Glutamatergic neuron (in vitro differentiated cells): ENCODE data around the gene DPH5. TPM values are rescaled to one million over a fixed set of nuclear protein-coding genes. Genes with fewer than 3 reads are reported as not detected.

Experiments
- DNase-seq: peaks from one replicate; pipeline ENCODE4 v3.0.0; 2022
- H3K27ac Mint-ChIP-seq: one replicate; pipeline ENCODE4 v1.8.0; 2020; ENCODE audit warnings: mild to moderate bottlenecking, mixed read lengths, inconsistent platforms; ENCODE audit not compliant: unreplicated experiment
- H3K27me3 Mint-ChIP-seq: one replicate; pipeline ENCODE4 v1.8.0; 2020; ENCODE audit warnings: mild to moderate bottlenecking, moderate library complexity, mixed read lengths, inconsistent platforms; ENCODE audit not compliant: unreplicated experiment
- H3K36me3 Mint-ChIP-seq: one replicate; pipeline ENCODE4 v1.8.0; 2020; ENCODE audit warnings: mild to moderate bottlenecking, mixed read lengths, inconsistent platforms; ENCODE audit not compliant: unreplicated experiment
- H3K4me1 Mint-ChIP-seq: one replicate; pipeline ENCODE4 v1.8.0; 2020; ENCODE audit warnings: mild to moderate bottlenecking, low read depth, mixed read lengths, inconsistent platforms; ENCODE audit not compliant: unreplicated experiment
- H3K4me3 Mint-ChIP-seq: one replicate; pipeline ENCODE4 v1.8.0; 2020; ENCODE audit warnings: mild to moderate bottlenecking, mixed read lengths, inconsistent platforms; ENCODE audit not compliant: unreplicated experiment
- H3K9me3 Mint-ChIP-seq: one replicate; pipeline ENCODE4 v1.8.0; 2020; ENCODE audit warnings: mild to moderate bottlenecking, moderate library complexity, mixed read lengths, inconsistent platforms; ENCODE audit not compliant: unreplicated experiment
- total RNA-seq: library from RNA; stranded (reverse); fragmentation: NEBNext Ultra II Directional; extraction: Animal tissue kit (Norgen Biotek cat#: 25700); gene quantifications from one replicate; pipeline ENCODE4 v1.2.1, GENCODE V29; 2021; ENCODE audit not compliant: unreplicated experiment
- TF ChIP-seq, protein P1 (sequence below): fragments of 200-600 bp; sonication (generic); IDR thresholded peaks from one replicate; pipeline ENCODE4 v1.5.0; 2021; ENCODE audit not compliant: partially characterized antibody, unreplicated experiment

The DPH5 gene
- total RNA-seq, 1 donor from 2014 or later, result 40.5 TPM

GRCh38 chr1:101004670-101005069 is 20.9 kb downstream of the DPH5 start:
- no peak for DNase-seq
- Mint-ChIP-seq H3K4me3 (no peak overlapping the region), H3K9me3 (no peaks in the 10 kb centered on the region), H3K36me3 (no peaks in the 10 kb centered on the region), H3K27me3 (no peaks in the 10 kb centered on the region), H3K27ac (no peak overlapping the region), H3K4me1 (no peaks in the 10 kb centered on the region)
- TF ChIP-seq, protein P1, sequence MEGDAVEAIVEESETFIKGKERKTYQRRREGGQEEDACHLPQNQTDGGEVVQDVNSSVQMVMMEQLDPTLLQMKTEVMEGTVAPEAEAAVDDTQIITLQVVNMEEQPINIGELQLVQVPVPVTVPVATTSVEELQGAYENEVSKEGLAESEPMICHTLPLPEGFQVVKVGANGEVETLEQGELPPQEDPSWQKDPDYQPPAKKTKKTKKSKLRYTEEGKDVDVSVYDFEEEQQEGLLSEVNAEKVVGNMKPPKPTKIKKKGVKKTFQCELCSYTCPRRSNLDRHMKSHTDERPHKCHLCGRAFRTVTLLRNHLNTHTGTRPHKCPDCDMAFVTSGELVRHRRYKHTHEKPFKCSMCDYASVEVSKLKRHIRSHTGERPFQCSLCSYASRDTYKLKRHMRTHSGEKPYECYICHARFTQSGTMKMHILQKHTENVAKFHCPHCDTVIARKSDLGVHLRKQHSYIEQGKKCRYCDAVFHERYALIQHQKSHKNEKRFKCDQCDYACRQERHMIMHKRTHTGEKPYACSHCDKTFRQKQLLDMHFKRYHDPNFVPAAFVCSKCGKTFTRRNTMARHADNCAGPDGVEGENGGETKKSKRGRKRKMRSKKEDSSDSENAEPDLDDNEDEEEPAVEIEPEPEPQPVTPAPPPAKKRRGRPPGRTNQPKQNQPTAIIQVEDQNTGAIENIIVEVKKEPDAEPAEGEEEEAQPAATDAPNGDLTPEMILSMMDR, result no peak

- TF ChIP-seq, protein P1, result no peak
- Mint-ChIP-seq H3K27me3 (no peaks in the 10 kb centered on the region), H3K4me1 (no peaks in the 10 kb centered on the region), H3K4me3 (no peak overlapping the region), H3K9me3 (no peaks in the 10 kb centered on the region), H3K27ac (no peak overlapping the region), H3K36me3 (no peaks in the 10 kb centered on the region)
- DNase-seq, result no peak
Measured at GRCh38 chr1:101004061-101004460, 21.5 kb downstream of the DPH5 start.

DNA sequence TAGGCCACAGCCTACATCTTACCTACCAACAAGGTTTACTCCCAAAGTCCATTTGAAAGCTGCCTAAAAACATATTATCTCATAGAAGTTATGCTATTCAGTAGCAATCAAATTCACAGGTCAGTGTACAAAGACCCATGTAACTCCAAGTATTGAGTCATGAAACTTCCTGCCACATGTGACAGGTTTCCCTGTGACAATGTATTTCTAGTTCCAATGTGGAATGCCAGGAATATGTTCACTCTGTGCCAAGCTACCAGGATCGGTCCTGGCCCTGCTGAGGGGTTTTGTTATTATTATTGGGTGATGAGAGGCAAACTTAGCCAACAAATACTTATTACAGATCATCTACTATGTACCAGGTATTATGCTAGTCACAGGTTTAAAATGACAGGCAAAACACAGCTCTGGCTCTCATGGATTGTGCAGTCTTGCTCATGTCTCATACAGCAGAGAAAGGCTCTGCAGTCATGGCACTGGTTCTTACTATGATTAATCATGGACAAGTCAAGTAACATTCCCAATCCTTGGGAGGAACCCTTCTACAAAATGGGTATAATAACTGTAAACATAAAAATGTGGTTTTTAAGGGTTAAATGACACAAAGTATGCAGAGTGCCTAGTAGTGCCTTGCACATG is 22.5 kb downstream of the DPH5 start:
- H3K36me3 Mint-ChIP-seq, result no peaks in the 10 kb centered on the region
- H3K4me3 Mint-ChIP-seq, result no peak overlapping the region
- DNase-seq, result no peak
- H3K27me3 Mint-ChIP-seq, result no peaks in the 10 kb centered on the region
- TF ChIP-seq, protein P1, result no peak
- H3K9me3 Mint-ChIP-seq, result no peaks in the 10 kb centered on the region
- H3K4me1 Mint-ChIP-seq, result no peaks in the 10 kb centered on the region
- H3K27ac Mint-ChIP-seq, result no peak overlapping the region

GRCh38 chr1:101002551-101002950 is 23.0 kb downstream of the DPH5 start:
- H3K27me3 Mint-ChIP-seq, result no peaks in the 10 kb centered on the region
- TF ChIP-seq, protein P1, result no peak
- H3K27ac Mint-ChIP-seq, result no peak overlapping the region

DNA sequence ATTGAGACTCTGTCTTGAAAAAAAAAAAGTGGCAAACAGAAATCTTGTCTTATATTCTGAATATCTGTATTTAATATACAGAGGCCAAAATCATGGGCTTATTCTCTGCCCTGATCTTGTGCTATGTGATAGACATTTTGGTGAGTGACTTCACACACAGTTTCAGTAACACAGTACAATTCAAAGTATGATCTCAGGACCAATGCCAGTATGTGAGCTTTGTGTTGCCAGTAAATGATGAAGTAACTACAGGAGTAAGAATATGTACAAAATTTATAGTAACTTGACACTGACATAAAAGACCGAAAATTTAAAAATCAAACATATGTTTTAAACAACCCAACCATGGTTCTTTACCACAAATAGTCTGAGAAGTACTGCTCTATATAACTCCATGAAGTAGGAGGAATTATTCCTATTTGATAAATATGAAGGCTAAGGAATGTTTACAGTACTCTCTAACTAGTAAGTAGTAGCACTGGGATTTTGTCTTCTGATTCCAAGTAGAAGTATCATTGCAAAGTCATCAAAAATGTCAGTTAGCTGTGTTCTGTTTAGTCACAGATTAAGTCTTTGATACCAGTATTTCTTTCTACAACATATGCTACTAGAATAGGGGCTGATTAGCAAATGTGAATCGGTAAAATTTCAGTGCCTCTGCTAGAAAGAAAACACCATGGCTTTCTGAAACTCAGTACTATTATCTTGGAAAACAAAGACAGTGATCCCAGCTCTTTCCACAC is 25.3 kb downstream of the DPH5 start:
- TF ChIP-seq, protein P1, result no peak
- H3K4me3 Mint-ChIP-seq, result no peak overlapping the region

More at GRCh38 chr1:101002551-101002950, 23.0 kb downstream of the DPH5 start:
- H3K36me3 Mint-ChIP-seq, result no peaks in the 10 kb centered on the region
- no peaks in the 10 kb centered on the region for H3K4me1 Mint-ChIP-seq
- DNase-seq, result no peak
- H3K4me3 Mint-ChIP-seq, result no peak overlapping the region
- H3K9me3 Mint-ChIP-seq, result no peaks in the 10 kb centered on the region

More for the DNA sequence above, 25.3 kb downstream of the DPH5 start:
- Mint-ChIP-seq H3K9me3 (no peaks in the 10 kb centered on the region), H3K27me3 (no peaks in the 10 kb centered on the region), H3K27ac (no peak overlapping the region), H3K36me3 (no peaks in the 10 kb centered on the region), H3K4me1 (no peaks in the 10 kb centered on the region)
- DNase-seq, result no peak
